ENCODE measurements around the gene HSPA12B. TPM values are rescaled to one million over a fixed set of nuclear protein-coding genes. Genes with fewer than 3 reads are reported as not detected.

Gene HSPA12B
- total RNA-seq, 2 experiments from 2014 or later, result 0.08 TPM; not detected in 1

DNA sequence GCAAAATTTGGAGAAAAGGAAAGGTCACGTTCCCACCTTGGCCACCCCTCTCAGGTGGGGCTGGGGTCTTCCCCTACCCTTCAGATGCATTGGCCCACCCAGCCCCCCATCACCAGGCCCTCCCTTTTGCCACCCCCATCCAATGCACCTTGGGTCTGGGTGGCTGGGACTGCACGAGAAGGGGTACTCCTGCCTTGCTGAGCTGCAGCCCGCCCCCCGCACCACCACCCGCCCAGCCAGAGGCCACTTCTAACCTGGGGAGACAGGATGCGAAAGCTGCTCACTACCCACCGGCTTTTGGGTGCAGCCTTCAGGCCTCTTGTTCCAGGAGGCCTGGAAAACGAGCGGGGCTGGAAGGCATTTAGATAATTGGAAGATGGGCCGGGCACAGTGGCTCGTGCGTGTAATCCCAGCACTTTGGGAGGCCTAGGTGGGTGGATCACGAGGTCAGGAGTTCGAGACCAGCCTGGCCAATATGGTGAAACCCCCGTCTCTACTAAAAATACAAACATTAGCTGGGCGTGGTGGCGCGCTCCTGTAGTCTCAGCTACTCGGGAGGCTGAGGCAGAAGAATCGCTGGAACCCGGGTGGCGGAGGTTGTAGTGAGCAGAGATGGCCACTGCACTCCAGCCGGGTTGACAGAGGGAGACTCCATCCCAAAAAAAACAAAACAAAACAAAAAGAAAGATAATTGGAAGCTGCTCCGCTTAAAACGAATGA, 62.4 kb downstream of the HSPA12B start:
- peak overlapping the region; percentile 96 for H3K4me3 Mint-ChIP-seq
- Histone ChIP-seq H3K4me1 (ENCODE audit: insufficient read depth, low read length) (peaks cover 40% of the 10 kb centered on the region), H3K27ac (ENCODE audit: low read depth in 1 of 2, low read length in 2 of 2) (peak overlapping the region; percentile 90 to 95), H3K9me3 (ENCODE audit: control insufficient read depth in 1 of 2, insufficient read depth in 1 of 2, low read length in 2 of 2) (no peaks in the 10 kb centered on the region), H3K4me3 (ENCODE audit: low read length) (peak overlapping the region; percentile 96), H3K27me3 (ENCODE audit: control insufficient read depth in 1 of 2, insufficient read depth in 2 of 2, low read length in 2 of 2) (no peaks in the 10 kb centered on the region), H3K36me3 (ENCODE audit: insufficient read depth, low read length) (peaks cover 14% of the 10 kb centered on the region)
- peaks cover 37% of the 10 kb centered on the region for H3K4me1 Mint-ChIP-seq (ENCODE audit: low read depth)
- CTCF ChIA-PET, result interaction anchor here (1.9 to 2.8 kb wide), 3 partner anchors 8 to 27 kb away, joined by 5 to 32 read pairs (median 16); partner anchors contain the start of genes ADISSP, AP5S1 and CENPB
- intact Hi-C loops (cut with DNase I, micrococcal nuclease), result loop anchor here in 1 of 2 experiments (1.0 kb wide), 1 partner anchor 25 kb away; the partner anchor contains the start of gene AP5S1
- no peaks in the 10 kb centered on the region for H3K27me3 Mint-ChIP-seq
- H3K27ac Mint-ChIP-seq, result peak overlapping the region; percentile 94
- no peaks in the 10 kb centered on the region for H3K9me3 Mint-ChIP-seq
- POLR2A ChIA-PET, result interaction anchor here (1.2 to 3.0 kb wide), 6 partner anchors 8 to 138 kb away, joined by 3 to 35 read pairs (median 20); partner anchors contain the start of genes ADISSP, AP5S1 and CENPB
- TF ChIP-seq, protein P1, sequence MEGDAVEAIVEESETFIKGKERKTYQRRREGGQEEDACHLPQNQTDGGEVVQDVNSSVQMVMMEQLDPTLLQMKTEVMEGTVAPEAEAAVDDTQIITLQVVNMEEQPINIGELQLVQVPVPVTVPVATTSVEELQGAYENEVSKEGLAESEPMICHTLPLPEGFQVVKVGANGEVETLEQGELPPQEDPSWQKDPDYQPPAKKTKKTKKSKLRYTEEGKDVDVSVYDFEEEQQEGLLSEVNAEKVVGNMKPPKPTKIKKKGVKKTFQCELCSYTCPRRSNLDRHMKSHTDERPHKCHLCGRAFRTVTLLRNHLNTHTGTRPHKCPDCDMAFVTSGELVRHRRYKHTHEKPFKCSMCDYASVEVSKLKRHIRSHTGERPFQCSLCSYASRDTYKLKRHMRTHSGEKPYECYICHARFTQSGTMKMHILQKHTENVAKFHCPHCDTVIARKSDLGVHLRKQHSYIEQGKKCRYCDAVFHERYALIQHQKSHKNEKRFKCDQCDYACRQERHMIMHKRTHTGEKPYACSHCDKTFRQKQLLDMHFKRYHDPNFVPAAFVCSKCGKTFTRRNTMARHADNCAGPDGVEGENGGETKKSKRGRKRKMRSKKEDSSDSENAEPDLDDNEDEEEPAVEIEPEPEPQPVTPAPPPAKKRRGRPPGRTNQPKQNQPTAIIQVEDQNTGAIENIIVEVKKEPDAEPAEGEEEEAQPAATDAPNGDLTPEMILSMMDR (IDR thresholded peaks at IDR 0.05), result no peak
- peaks cover 39% of the 10 kb centered on the region for H3K36me3 Mint-ChIP-seq (ENCODE audit: low read depth)
- no peak for ATAC-seq (ENCODE audit: poor library complexity)
- no peak for DNase-seq

DNA sequence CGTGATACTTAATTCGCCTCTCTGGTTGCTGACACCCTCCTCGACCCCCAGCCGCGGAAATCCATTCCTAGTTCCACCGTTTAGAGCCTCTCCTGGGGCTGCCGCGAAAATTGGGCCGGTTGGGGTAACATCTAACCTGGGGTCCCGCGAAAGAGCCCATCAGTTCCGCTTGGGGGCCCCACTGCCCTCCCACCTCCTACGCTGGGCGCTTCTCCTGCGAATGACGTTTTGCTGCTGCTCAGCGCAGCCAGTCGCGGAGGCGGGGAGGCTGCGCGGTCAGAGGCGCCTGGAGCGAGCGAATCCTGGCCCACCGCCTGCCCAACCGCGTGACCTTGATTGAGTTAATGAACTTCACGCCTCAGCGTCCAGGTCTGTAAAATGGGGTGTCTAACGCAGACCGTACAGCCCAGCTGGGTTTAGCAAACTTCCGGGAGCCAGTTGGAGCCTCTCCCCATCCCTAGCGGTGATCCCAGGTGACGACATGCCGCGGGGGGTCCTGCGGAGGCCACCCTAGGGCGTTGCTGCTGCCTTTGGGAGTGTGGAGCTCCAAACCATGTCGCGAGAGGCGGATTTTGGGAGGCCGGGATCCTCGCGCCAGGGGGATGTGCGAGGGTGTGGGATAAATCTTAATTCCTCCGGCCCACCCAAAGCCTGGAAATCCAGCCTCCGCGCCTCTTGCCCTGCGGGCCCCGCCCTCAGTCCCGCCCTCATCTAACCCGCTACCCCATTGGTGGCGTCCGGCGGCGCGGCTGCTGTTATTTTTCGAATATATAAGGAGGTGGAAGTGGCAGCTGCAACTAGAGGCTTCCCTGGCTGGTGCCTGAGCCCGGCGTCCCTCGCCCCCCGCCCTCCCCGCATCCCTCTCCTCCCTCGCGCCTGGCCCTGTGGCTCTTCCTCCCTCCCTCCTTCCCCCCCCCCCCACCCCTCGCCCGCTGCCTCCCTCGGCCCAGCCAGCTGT, 63.3 kb downstream of the HSPA12B start, which contains the start of gene CDC25B:
CDC25B (plus strand) TSS at position 800 of the 958 bp plus-strand sequence. CDS start 222 bp downstream, outside the sequence.
- DNase-seq (peak; percentile 82 to 95 (median 89)), ATAC-seq (ENCODE audit: poor library complexity) (peak; percentile 81)
- H3K9me3 ChIP-seq (ENCODE audit: control insufficient read depth in 1 of 2, insufficient read depth in 1 of 2, low read length in 2 of 2), result no peaks in the 10 kb centered on the region
- CTCF ChIA-PET, result interaction anchor here (0.6 to 2.8 kb wide), 10 partner anchors 9 to 289 kb away, joined by 3 to 32 read pairs (median 4); partner anchors contain the start of genes ADISSP, AP5S1 and CENPB
- no peaks in the 10 kb centered on the region for H3K27me3 ChIP-seq (ENCODE audit: control insufficient read depth in 1 of 2, insufficient read depth in 2 of 2, low read length in 2 of 2)
- intact Hi-C loops (cut with DNase I, micrococcal nuclease), result loop anchor here (1.0 kb wide), 2 partner anchors 8 to 25 kb away; partner anchors contain the start of gene AP5S1 (in 1 of the 2)
- Mint-ChIP-seq H3K4me1 (ENCODE audit: low read depth) (peaks cover 45% of the 10 kb centered on the region), H3K27ac (peak within 1 kb of the TSS; percentile 95), H3K36me3 (ENCODE audit: low read depth) (peaks cover 48% of the 10 kb centered on the region), H3K4me3 (peak within 1 kb of the TSS; percentile 100), H3K9me3 (no peaks in the 10 kb centered on the region), H3K27me3 (no peaks in the 10 kb centered on the region)
- H3K4me1 ChIP-seq (ENCODE audit: insufficient read depth, low read length), result peaks cover 50% of the 10 kb centered on the region
- H3K4me3 ChIP-seq (ENCODE audit: low read length), result peak within 1 kb of the TSS; percentile 96
- peaks cover 23% of the 10 kb centered on the region for H3K36me3 ChIP-seq (ENCODE audit: insufficient read depth, low read length)
- peak within 1 kb of the TSS; percentile 90 to 95 for H3K27ac ChIP-seq (ENCODE audit: low read depth in 1 of 2, low read length in 2 of 2)
- TF ChIP-seq, protein P1 (IDR thresholded peaks at IDR 0.05), result peak; percentile 58
- POLR2A ChIA-PET, result interaction anchor here (1.1 to 3.0 kb wide), 9 partner anchors 9 to 137 kb away, joined by 3 to 35 read pairs (median 9); partner anchors contain the start of genes ADISSP, AP5S1 and CENPB
